Kidney glomerular epithelial cell (primary cell): ENCODE measurements around the gene LYAR.
"Not testable (repeated sequence)": the region's sequence is repeated elsewhere in the genome, so short reads cannot be mapped to it uniquely, and the experiment has no call there.

Experiments
- DNase-seq: peaks from one replicate; lab custom pipeline; 2025; lab: John Stamatoyannopoulos, UW

LYAR gene

DNA sequence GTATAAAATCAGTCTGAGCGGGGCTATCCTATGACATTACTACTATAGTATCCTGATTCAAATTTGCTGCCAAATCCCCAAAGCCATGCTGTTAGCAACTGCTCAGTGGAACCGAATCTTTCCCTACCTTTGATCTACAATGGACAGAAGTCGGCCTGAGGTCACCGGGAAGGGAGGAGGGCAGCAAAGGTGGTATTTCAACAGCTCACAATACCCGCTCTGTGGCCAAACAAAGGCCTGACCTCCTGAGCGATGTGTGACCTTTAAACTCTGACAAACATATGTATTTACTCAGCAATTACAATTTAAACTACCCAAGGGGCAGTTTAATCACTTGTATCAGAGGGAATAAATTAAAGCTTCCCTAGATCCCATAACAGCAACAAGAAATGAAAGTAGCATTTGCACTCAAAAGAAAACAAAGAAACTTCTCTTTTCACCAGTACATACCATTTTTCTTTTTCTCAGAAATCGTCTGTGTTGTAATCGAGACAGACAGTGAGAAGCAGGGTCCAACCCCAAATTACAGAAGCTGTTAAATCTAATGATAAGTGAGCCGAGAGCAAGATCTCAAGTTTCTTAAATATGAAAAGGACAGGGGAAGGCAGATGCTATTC, 30.4 kb downstream of the LYAR start:
- DNase-seq: no peak

GRCh38 chr4:4257705-4258104, 32.2 kb downstream of the LYAR start:
- not testable (repeated sequence) for DNase-seq

DNA sequence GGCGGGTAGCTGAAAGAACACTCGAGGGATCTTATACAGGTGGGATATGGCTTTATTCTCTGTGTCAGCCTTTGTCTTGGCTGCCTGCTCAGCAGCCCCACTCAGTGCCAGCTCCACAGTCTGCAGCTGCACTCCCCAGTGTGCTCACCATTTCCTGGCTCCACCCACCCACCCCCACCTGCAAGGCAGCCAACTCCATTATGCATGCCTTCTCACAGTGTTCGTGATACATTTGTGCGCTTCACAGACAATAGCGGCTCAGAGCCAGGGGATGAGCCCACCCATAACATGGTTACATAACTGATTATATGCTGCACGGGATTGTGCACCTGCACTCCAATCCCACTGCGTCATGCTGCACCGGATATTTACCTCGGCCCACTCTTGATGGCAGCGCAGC, 33.2 kb downstream of the LYAR start:
- DNase-seq: no peak

- DNase-seq: no peak
These were observed 35.3 kb downstream of the LYAR start for GRCh38 chr4:4254666-4255065.

GRCh38 chr4:4254199-4254598, 35.8 kb downstream of the LYAR start:
- no peak for DNase-seq

- no peak for DNase-seq
These were observed 40.1 kb downstream of the LYAR start for GRCh38 chr4:4249866-4250265.

DNA sequence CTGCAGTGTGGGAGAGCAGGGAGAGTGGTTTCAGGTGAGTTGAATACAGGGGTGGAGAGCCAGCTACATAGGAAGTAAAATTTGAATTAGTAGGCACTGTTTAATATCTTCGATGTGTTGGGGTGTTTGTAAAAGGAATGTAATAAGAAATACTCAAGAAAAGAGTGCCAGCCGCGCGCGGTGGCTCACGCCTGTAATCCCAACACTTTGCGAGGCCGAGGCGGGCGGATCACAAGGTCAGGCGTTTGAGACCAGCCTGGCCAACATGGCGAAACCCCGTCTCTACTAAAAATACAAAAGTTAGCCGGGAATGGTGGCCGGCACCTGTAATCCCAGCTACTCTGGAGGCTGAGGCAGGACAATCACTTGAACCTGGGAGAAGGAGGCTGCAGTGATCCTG, 40.6 kb downstream of the LYAR start:
- DNase-seq: not testable (repeated sequence)

DNA sequence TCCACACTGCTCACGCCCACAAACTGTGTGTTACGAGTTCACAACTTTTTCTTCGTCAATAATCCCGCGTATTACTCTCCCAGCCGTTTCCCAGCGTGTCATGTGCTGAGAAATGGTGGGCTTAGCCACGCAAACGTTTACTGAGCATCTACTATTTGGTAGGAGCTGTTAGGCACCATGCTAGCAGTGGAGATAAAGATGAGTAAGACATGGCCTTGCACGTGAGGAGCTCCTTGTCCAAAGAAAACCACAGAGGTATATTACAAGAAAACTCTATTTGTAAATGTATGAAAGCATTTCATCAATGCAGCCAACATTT, 41.1 kb downstream of the LYAR start:
- no peak for DNase-seq

DNA sequence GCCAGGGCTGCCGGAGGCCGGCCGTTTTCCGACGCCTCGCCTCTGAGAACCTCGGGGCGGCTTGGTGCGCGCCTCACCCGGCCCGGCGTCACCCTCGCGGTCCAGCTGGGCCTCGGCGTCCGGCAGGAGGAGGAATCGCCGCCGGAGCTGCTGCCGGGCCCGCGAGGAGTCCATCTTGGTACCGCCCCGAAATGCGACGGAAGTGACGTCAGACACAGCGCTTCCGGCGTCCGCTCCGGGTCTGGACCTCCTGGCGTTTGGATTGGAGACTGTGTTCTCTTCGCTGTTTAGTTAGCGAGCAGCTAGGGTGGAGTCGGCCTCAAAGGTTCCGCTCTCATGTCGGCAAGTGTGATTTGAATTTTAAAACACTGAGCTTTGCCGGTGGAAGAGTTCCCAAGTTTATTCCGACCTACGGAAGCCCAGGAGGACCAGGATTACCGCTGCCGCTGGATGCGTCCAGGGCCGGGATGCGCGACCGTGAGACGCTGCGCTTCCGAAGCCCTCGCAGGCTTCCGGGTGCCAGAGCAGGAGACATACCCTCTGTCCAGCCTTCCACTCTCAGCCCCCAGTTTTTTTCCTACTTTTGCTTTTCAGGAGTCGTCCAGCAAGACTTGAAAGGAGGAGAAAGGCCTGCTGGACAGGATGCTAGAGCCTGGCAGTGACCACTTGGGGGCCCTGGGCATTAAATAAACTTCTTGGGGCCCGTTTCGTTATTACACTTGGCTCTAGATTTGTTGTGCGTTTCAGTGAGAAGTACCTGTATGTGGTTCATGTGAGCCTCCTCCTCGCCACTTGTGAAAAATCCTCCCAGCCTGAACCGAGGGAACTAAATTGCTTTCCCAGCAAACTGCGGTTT, 41.7 kb downstream of the LYAR start, which contains the start of gene TMEM128:
Gene TMEM128 (minus strand): TSS at position 195 of the 856 bp plus-strand sequence. CDS start 21 bp downstream, at position 174.
- DNase-seq: peak; percentile 90

DNA sequence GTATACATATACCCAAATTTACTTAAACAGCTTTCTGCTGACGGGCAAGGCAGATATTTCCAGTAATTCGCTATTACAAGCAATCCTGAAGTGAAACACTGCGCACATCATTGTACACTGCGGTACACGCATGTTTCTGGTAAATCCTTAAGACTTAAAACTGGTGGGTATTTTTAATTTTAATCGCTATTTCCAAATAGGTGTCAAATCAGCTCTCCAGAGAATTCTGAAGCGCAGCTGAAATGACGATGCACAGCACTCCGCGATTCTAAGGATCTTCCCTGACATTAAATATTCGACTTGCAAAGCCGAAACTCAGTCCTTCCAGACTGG, 42.3 kb downstream of the LYAR start:
- DNase-seq: no peak

- no peak for DNase-seq
These were observed 44.8 kb downstream of the LYAR start for GRCh38 chr4:4245172-4245571.

DNA sequence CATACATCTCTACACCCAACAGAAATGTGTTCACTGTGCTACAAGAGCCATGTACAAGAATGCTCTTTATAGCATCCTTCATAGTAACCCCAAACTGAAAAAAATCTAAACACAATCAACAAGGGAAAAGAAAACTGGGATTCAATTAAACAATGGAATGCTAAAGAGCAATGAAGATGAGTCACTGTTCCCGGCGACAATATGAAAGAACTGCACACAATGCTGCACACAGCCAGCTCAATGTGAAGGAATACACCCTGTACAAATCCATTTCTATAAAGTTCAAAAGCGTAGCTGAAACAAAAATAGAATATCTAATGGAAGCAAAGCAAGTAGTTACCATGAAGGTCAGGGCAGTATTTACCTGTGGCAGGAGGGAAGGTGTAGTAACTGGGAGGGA, 50.4 kb downstream of the LYAR start:
- not testable (repeated sequence) for DNase-seq

DNA sequence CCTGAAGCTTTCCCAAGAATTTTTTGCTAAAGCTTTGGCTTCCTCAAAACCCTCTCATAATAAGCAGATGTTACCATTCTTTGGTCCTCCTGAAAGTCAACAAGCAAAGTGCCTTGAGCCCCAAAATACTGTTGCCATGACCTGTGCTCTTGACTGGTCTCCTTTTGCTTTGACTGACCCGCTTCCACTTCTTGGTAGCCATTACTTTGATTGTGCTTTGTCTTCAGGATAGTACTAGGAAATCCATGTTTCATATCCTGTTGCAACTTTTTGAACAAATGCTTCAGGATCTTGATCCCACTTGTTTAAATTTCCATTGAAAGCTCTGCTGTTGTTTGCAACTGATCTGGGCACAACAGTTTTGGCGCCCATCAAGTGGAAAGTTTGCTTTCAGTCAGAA, 56.3 kb downstream of the LYAR start:
- DNase-seq: no peak

DNA sequence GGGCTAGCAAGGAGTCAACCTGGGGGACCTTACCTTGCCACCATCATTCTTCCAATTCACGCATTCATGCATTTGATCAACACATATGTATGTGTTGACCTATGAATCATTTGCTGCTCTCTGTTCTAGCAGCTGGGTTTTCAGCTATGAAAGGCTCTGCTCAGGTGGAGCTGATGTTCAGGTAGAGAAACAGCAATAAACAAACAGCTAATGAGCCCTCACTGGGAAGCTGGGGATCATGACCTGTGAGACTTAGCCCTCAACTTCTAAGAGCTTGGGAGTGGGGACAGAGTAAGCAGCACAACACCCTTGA, 61.6 kb downstream of the LYAR start:
- DNase-seq: no peak

DNA sequence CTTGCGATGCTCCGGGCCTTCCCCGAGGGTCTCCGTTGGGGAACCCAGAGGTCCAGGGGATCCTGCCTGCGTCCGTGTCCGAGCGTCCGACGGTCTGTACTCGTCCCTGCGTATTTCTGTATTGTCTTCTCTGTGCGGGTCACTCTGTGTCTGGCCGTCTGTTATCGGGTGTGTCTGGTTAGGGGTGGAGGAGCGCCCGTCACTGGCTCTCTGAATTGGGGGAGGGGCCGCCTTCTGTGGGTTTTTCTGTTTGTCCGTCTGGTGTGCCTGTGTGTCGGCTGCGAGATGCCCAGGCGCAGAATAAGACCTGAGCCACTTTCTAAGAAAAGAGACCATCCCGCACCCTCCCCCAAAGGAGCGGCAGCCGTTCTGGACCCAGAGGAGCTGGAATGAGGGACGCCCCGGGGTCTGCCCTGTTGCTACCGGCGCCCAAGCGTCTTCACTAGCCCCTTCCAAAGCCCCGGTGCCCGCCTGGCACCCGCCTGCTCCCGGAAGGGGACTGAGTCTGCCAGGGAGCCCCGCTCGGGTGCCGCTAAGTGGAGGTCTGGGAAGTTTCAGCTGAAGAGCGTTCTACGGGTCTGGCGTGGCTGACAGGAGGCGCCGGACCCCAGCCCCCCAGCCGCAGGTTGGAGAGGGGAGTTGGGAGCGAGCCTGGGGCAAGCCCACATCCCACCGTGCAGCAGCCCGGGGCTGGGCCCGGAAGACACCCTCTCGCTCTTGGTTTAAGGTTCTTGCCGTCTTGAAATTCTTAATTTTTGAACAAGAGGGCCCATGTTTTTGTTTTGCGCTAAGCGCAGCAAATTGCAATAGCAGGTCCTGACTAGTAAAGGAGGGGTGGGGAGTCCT, 62.2 kb downstream of the LYAR start:
- no peak for DNase-seq

DNA sequence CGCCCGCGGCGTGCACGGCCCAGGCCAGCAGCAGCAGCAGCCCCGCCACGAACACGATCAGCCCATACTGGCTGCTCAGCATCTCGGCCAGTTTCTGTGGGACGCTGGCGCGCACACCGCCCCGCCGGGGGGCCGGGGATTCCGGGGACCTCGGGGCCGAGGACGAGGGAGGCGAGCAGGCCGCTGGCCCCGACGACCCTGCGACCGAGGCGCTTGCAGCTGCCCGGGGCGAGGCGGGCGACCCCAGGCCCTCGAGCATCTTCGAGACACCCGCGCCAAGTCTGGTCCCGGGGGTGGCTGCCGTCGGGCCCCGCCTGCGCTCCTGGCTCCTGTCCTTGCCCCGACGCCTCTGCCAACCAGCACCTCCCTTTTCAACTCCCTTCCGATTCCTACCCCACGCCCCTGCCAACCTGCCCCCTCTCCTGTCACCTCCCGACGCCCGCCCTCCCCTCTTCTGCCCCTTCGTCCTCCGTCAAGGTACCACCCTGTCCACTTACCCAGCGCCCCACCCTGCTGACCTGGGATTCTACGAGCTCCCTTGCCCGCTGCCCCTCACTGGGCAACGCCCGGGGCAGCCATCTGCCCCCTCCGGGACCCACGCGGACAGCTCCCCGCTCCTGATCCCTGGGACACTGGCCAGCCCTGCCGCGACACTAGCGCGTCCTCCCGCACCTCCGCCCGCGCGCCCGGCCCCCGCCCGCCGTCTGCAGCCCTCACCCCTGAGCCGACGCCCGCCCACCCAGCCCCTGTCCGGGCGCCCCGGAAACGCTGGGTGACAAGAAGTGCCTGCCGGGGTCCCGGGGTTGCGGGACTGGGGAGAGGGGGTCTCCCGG, 63.1 kb downstream of the LYAR start, which contains the start of gene OTOP1:
Gene OTOP1 (minus strand): TSS at position 324 of the 833 bp plus-strand sequence. CDS start 65 bp downstream, at position 259.
- DNase-seq: no peak

- no peak for DNase-seq
These were observed 63.9 kb downstream of the LYAR start for GRCh38 chr4:4225915-4226605.
